Measurements from ENCODE around the gene KCND3. TPM values are rescaled to one million over a fixed set of nuclear protein-coding genes. Genes with fewer than 3 reads are reported as not detected.

KCND3 gene
- total RNA-seq, 1 experiment from 2014 or later, result 0.15 TPM

DNA sequence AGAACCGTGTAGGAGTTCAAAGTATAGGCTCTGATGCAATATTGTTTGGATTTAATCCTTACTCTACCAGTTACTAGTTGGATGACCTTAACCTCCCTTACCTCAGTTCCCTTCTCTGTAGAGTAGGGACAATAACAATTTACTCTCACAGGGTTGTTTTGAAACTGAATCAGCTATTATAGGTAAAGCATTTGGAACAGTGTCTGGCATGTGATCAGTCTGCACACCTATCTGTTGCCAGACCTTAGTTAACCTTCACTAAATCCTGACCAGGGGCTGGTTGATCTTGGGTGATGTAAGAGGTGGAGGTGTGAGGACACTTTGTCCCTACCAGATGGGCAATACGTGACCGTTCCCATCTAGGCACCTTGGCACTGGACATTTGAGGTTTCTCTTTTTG lies 126.9 kb downstream of the KCND3 start:
- no peak overlapping the region for H2BK5ac ChIP-seq (ENCODE audit: insufficient read length, low read length)
- H2BK12ac ChIP-seq (ENCODE audit: insufficient read length, low read depth, low read length), result no peak overlapping the region
- H3K79me2 ChIP-seq (ENCODE audit: insufficient read depth, low read length), result no peaks in the 10 kb centered on the region
- H2BK120ac ChIP-seq (ENCODE audit: low read depth, low read length, poor library complexity, severe bottlenecking), result no peak overlapping the region
- no peaks in the 10 kb centered on the region for H3K79me1 ChIP-seq (ENCODE audit: insufficient read depth, low read depth, low read length, poor library complexity, severe bottlenecking)
- no peak overlapping the region for H3K18ac ChIP-seq (ENCODE audit: insufficient read length, low read depth, low read length)
- H3K23ac ChIP-seq (ENCODE audit: insufficient read length, low read depth, low read length), result no peak overlapping the region
- Mint-ChIP-seq H3K27me3 (ENCODE audit: low read depth) (peaks cover 3% of the 10 kb centered on the region), H3K4me3 (no peak overlapping the region), H3K4me1 (peaks cover 6 to 11% of the 10 kb centered on the region in 2 experiments; a peak in 3 of 4 replicates), H3K36me3 (ENCODE audit: insufficient read depth in 1 of 3, low read depth in 3 of 3) (no peaks in the 10 kb centered on the region; a peak in 1 of 7 replicates), H3K9me3 (no peaks in the 10 kb centered on the region; a peak in 1 of 5 replicates), H3K27ac (no peak overlapping the region)
- no peaks in the 10 kb centered on the region for H4K20me1 ChIP-seq (ENCODE audit: control insufficient read depth, insufficient read depth, insufficient read length)
- H3T11ph ChIP-seq (ENCODE audit: low read length), result no peak overlapping the region
- H2BK20ac ChIP-seq (ENCODE audit: low read depth, low read length, poor library complexity, severe bottlenecking), result no peak overlapping the region
- TF ChIP-seq, protein P1, sequence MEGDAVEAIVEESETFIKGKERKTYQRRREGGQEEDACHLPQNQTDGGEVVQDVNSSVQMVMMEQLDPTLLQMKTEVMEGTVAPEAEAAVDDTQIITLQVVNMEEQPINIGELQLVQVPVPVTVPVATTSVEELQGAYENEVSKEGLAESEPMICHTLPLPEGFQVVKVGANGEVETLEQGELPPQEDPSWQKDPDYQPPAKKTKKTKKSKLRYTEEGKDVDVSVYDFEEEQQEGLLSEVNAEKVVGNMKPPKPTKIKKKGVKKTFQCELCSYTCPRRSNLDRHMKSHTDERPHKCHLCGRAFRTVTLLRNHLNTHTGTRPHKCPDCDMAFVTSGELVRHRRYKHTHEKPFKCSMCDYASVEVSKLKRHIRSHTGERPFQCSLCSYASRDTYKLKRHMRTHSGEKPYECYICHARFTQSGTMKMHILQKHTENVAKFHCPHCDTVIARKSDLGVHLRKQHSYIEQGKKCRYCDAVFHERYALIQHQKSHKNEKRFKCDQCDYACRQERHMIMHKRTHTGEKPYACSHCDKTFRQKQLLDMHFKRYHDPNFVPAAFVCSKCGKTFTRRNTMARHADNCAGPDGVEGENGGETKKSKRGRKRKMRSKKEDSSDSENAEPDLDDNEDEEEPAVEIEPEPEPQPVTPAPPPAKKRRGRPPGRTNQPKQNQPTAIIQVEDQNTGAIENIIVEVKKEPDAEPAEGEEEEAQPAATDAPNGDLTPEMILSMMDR (conservative IDR thresholded peaks at IDR 0.05), result no peak
- H3K14ac ChIP-seq (ENCODE audit: insufficient read depth, low read length), result no peak overlapping the region
- no peak overlapping the region for H3K27ac ChIP-seq (ENCODE audit: insufficient read length, low read depth, low read length)
- no peaks in the 10 kb centered on the region for H3K4me1 ChIP-seq (ENCODE audit: insufficient read depth, low read length)
- H2AK5ac ChIP-seq (ENCODE audit: insufficient read length, low read length), result no peak overlapping the region
- H3K4me2 ChIP-seq (ENCODE audit: insufficient read depth, insufficient read length, low read length), result no peak overlapping the region
- no peak overlapping the region for H3K4ac ChIP-seq (ENCODE audit: low read depth, low read length)
- no peak overlapping the region for H3K56ac ChIP-seq (ENCODE audit: insufficient read length, low read depth, low read length)
- no peak overlapping the region for H4K5ac ChIP-seq (ENCODE audit: insufficient read length, low read depth, low read length)
- no peaks in the 10 kb centered on the region for H3K23me2 ChIP-seq (ENCODE audit: insufficient read length, low read depth, low read length, poor library complexity, severe bottlenecking)
- H4K8ac ChIP-seq (replicated peaks; ENCODE audit: insufficient read length, low read depth, low read length), result no peak overlapping the region
- H3K9ac ChIP-seq (ENCODE audit: extremely low read depth, insufficient read length, low read length), result no peak overlapping the region
- H2AFZ ChIP-seq (ENCODE audit: low read length), result no peak overlapping the region
- H2BK15ac ChIP-seq (ENCODE audit: low read depth, low read length), result no peak overlapping the region
- no peak for DNase-seq
- no peaks in the 10 kb centered on the region for H3K9me3 ChIP-seq (ENCODE audit: control insufficient read depth, low read depth, low read length)
- no peak overlapping the region for H4K91ac ChIP-seq (ENCODE audit: insufficient read length, low read depth, low read length)
- H3K27me3 ChIP-seq (ENCODE audit: insufficient read depth, low read length), result no peaks in the 10 kb centered on the region
- no CpG with 5 or more reads among the region's 3 CpGs for WGBS (ENCODE audit: extremely low coverage, insufficient read length, low lambda C conversion rate)

Data from H9 (cell line).